RWPE2 (cell line): ENCODE data around the gene CTR9.
A peak's percentile ranks its signal among the peaks of the same experiment; 100 is the strongest.

ENCODE experiments used
- ATAC-seq: fragments of 200-7000 bp; cut with Tn5 transposase; 3 replicates; pipeline ENCODE4 v1.9.1; 2021; ENCODE audit warnings: low read depth
- DNase-seq: peaks from one replicate; pipeline ENCODE4 v3.0.0-alpha.2; 2020; ENCODE audit warnings: low spot score
- H3K27ac ChIP-seq: fragments of 450-650 bp; 2 replicates; pipeline ENCODE4 v1.5.1; 2017; ENCODE audit warnings: mild to moderate bottlenecking; ENCODE audit not compliant: poor library complexity, severe bottlenecking
- H3K27me3 ChIP-seq: fragments of 250-450 bp; sonication (Bioruptor Pico); 2 replicates; pipeline ENCODE4 v1.5.1; 2021; ENCODE audit warnings: mild to moderate bottlenecking, moderate library complexity; ENCODE audit not compliant: insufficient read depth, poor library complexity, severe bottlenecking
- H3K36me3 ChIP-seq: fragments of 250-450 bp; sonication (Bioruptor Pico); 2 replicates; pipeline ENCODE4 v1.5.1; 2020; ENCODE audit warnings: low read depth, mild to moderate bottlenecking, moderate library complexity
- H3K4me1 ChIP-seq: fragments of 250-450 bp; sonication (Bioruptor Pico); 2 replicates; pipeline ENCODE4 v1.5.1; 2021; ENCODE audit warnings: mild to moderate bottlenecking, moderate library complexity; ENCODE audit not compliant: insufficient read depth, poor library complexity, severe bottlenecking
- H3K4me3 ChIP-seq: fragments of 250-450 bp; sonication (Bioruptor Pico); 2 replicates; pipeline ENCODE4 v1.5.1; 2021; ENCODE audit warnings: mild to moderate bottlenecking, moderate library complexity; ENCODE audit not compliant: severe bottlenecking
- H3K9me3 ChIP-seq: fragments of 250-450 bp; sonication (Bioruptor Pico); 2 replicates; pipeline ENCODE4 v1.5.1; 2021; ENCODE audit warnings: mild to moderate bottlenecking, moderate library complexity; ENCODE audit not compliant: severe bottlenecking
- CTCF ChIP-seq: fragments of 450-650 bp; IDR thresholded peaks from one replicate; pipeline ENCODE4 v1.5.1; 2017; ENCODE audit warnings: mild to moderate bottlenecking, moderate library complexity; ENCODE audit not compliant: poor library complexity, severe bottlenecking

The CTR9 gene

DNA sequence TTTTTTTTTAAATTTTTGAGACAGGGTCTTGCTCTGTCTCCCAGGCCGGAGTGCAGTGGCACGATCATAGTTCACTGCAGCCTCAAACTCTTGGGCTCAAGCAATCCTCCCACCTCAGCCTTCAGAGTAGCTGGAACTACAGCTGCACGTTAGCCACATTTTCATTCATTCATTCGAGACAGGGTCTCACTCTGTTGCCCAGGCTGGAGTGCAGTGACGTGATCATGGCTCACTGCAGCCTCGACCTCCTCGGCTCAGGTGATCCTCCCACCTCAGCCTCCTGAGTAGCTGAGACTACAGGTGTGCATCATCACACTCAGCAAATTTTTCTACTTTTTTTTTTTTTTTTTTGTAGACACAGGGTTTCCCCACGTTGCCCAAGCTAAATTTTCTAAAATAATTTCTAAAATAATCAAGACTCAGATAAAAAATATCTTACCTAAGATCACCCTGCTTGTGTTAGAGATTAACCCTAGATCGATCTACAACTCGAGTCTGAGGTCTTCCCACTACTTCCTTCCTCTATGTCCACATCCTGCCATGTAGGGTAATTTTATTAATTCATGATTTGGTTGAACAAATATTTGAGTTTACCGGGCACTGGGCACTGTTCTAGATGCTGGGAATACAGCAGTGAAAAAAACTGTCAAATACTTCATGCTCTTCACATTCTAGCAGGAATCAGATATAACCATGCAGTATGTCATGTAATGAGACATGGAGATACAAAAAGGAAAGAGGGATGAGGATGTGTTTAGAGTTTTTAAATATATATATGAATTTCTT is 42.6 kb downstream of the CTR9 start:
- H3K27ac ChIP-seq: no peak overlapping the region
- DNase-seq (no peak), ATAC-seq (no peak)
- no peaks in the 10 kb centered on the region for H3K9me3 ChIP-seq
- peaks cover 25% of the 10 kb centered on the region for H3K36me3 ChIP-seq
- TF ChIP-seq CTCF: no peak
- H3K4me3 ChIP-seq: no peak overlapping the region
- H3K4me1 ChIP-seq: no peaks in the 10 kb centered on the region
- H3K27me3 ChIP-seq: no peaks in the 10 kb centered on the region

- TF ChIP-seq CTCF: no peak
- Histone ChIP-seq H3K36me3 (peaks cover 50% of the 10 kb centered on the region), H3K27me3 (no peaks in the 10 kb centered on the region), H3K9me3 (no peaks in the 10 kb centered on the region), H3K4me3 (no peak overlapping the region), H3K4me1 (no peaks in the 10 kb centered on the region), H3K27ac (peak overlapping the region; percentile 5)
- ATAC-seq: no peak
- DNase-seq: no peak
Measured at GRCh38 chr11:10796191-10796590, 45.1 kb downstream of the CTR9 start.

DNA sequence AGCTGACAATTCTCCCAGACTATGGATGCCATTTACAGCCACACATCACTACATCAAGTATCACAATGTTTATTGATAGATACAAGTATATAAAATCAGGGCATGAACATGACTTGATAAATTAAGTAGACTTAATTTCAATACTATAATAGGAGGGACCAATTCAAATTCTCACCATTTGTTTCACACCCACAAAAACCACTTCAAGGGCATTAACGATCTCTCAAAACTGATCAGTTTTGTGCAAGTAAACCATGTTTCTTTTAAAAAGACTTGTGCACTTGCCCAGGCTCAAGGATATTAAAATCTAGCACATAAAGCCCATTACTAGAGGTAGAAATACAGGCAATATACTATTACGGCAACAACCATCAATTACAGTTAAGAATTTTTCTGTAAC is 46.0 kb downstream of the CTR9 start:
- ATAC-seq: no peak
- Histone ChIP-seq H3K27me3 (no peaks in the 10 kb centered on the region), H3K4me1 (no peaks in the 10 kb centered on the region), H3K9me3 (no peaks in the 10 kb centered on the region), H3K4me3 (no peak overlapping the region), H3K36me3 (peaks cover 59% of the 10 kb centered on the region), H3K27ac (no peak overlapping the region)
- no peak for TF ChIP-seq CTCF
- no peak for DNase-seq

- no peak for TF ChIP-seq CTCF
- no peak for DNase-seq
- H3K4me1 ChIP-seq: no peaks in the 10 kb centered on the region
- H3K27ac ChIP-seq: no peak overlapping the region
- no peaks in the 10 kb centered on the region for H3K27me3 ChIP-seq
- H3K4me3 ChIP-seq: no peak overlapping the region
- H3K9me3 ChIP-seq: no peaks in the 10 kb centered on the region
- ATAC-seq: no peak
- peaks cover 64% of the 10 kb centered on the region for H3K36me3 ChIP-seq
Measured at GRCh38 chr11:10797531-10797930, 46.5 kb downstream of the CTR9 start.

DNA sequence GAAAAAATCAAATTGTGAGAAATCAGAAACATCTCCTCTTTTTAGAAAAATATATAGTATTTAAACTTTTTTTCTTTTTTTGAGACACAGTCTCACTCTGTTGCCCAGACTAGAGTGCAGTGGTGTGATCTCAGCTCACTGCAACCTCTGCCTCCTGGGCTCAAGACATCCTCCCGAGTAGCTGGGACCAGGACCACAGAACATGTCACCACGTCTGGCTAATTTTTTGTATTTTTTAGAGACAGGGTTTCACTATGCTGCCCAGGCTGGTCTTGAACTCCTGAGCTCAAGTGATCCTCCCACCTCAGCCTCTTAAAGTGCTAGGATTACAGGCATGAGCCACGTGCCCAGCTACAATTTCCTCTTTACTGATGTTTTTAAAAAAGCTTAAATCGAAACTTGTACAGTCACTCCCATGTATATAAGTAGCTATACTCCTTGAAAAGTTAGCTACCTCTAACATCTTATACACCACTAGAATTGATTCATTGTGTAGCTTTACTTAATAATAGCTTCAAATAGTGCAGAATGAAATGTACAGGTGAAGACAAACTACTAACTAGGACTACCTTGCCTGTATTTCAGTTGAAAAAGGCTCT is 47.4 kb downstream of the CTR9 start:
- Histone ChIP-seq H3K9me3 (no peaks in the 10 kb centered on the region), H3K27ac (no peak overlapping the region), H3K4me3 (no peak overlapping the region), H3K36me3 (peaks cover 73% of the 10 kb centered on the region), H3K4me1 (no peaks in the 10 kb centered on the region), H3K27me3 (no peaks in the 10 kb centered on the region)
- DNase-seq (no peak), ATAC-seq (no peak)
- TF ChIP-seq CTCF: no peak
